ENCODE data around the gene ARPIN. TPM values are rescaled to one million over a fixed set of nuclear protein-coding genes. Genes with fewer than 3 reads are reported as not detected.

Gene ARPIN
- total and polyA plus RNA-seq, 2 experiments from 2014 or later = 0.79 to 2.8 TPM

- TF ChIP-seq REST (IDR thresholded peaks at IDR 0.05; ENCODE audit: unreplicated experiment) = no peak
- TF ChIP-seq CTCF (conservative IDR thresholded peaks at IDR 0.05; ENCODE audit: low read depth in 2 of 2) = no peak
- TF ChIP-seq JUNB (IDR thresholded peaks at IDR 0.05; ENCODE audit: unreplicated experiment) = no peak
These were observed 543 bp downstream of the ARPIN start (continued) for GRCh38 chr15:89912145-89912673.

GRCh38 chr15:89910891-89911626 lies 1.7 kb downstream of the ARPIN start:
- no peak overlapping the region for H3K27ac ChIP-seq (ENCODE audit: low read depth)
- peaks cover 12% of the 10 kb centered on the region for H3K27me3 ChIP-seq (ENCODE audit: insufficient read depth)
- peaks cover 10% of the 10 kb centered on the region; the same call in 2 of the 3 replicates for H3K4me1 Mint-ChIP-seq
- peaks cover 7% of the 10 kb centered on the region for H3K27me3 Mint-ChIP-seq (ENCODE audit: insufficient read depth, low read depth, poor library complexity)
- no peaks in the 10 kb centered on the region for H3F3A ChIP-seq (replicated peaks; ENCODE audit: low read depth)
- H3K36me3 ChIP-seq (ENCODE audit: insufficient read depth) = no peaks in the 10 kb centered on the region
- H3K9me2 ChIP-seq (ENCODE audit: insufficient read depth) = no peaks in the 10 kb centered on the region
- no peak overlapping the region for H3K27ac Mint-ChIP-seq
- H3K4me3 Mint-ChIP-seq = peak overlapping the region; percentile 81; the same call in 2 of the 3 replicates
- H3K4me2 ChIP-seq = no peak overlapping the region
- H3K9me3 Mint-ChIP-seq = no peaks in the 10 kb centered on the region
- H4K20me1 ChIP-seq (replicated peaks; ENCODE audit: insufficient read depth) = no peaks in the 10 kb centered on the region
- H3K79me2 ChIP-seq (replicated peaks; ENCODE audit: insufficient read depth) = no peaks in the 10 kb centered on the region
- H2AFZ ChIP-seq = no peak overlapping the region
- peaks cover 8% of the 10 kb centered on the region for H3K4me1 ChIP-seq (ENCODE audit: insufficient read depth)
- H3K4me3 ChIP-seq = no peak overlapping the region
- DNase-seq (ENCODE audit: low spot score) (no peak), ATAC-seq (no peak)
- no peaks in the 10 kb centered on the region for H3K36me3 Mint-ChIP-seq (ENCODE audit: low read depth)
- no peak for TF ChIP-seq NANOG (IDR thresholded peaks at IDR 0.05; ENCODE audit: borderline replicate concordance)
- TF ChIP-seq ETS1 (IDR thresholded peaks at IDR 0.05) = no peak
- TF ChIP-seq CREB1 (CRISPR knock-in tag; IDR thresholded peaks at IDR 0.05; ENCODE audit: low read depth) = no peak
- no peak for TF ChIP-seq CTCF (conservative IDR thresholded peaks at IDR 0.05; ENCODE audit: low read depth in 2 of 2)
- TF ChIP-seq STAT1 (IDR thresholded peaks at IDR 0.05; ENCODE audit: unreplicated experiment) = no peak
- TF ChIP-seq REST (IDR thresholded peaks at IDR 0.05; ENCODE audit: unreplicated experiment) = no peak
